ENCODE data around the gene LRP8. TPM values are rescaled to one million over a fixed set of nuclear protein-coding genes. Genes with fewer than 3 reads are reported as not detected.

The LRP8 gene
- total and polyA plus RNA-seq, 2 donors (not counting 1 experiment from before 2014, with no cell fraction given) = 7.8 to 9.4 TPM

- H3K27me3 Mint-ChIP-seq = no peaks in the 10 kb centered on the region
- H3K9me3 ChIP-seq (ENCODE audit: control extremely low read depth in 1 of 3, control insufficient read depth in 2 of 3, insufficient read depth in 1 of 3, low read length in 2 of 3) = peaks cover 0 to 4% (median 0%) of the 10 kb centered on the region in 3 donors
- no peaks in the 10 kb centered on the region for H3K36me3 ChIP-seq (replicated peaks in 1 of 2; ENCODE audit: control extremely low read depth in 1 of 2, control insufficient read depth in 1 of 2, extremely low read depth in 1 of 2, insufficient read depth in 2 of 2, low read length in 1 of 2)
- no peak for DNase-seq
- TF ChIP-seq EZH2 (IDR thresholded peaks at IDR 0.05; ENCODE audit: borderline replicate concordance, insufficient read depth, low read depth, low read length, poor library complexity, severe bottlenecking) (no peak), CTCF (IDR thresholded peaks at IDR 0.05) (no peak)
- H3K4me1 ChIP-seq (ENCODE audit: control insufficient read depth in 2 of 2, insufficient read depth in 2 of 2, low read length in 2 of 2) = no peaks in the 10 kb centered on the region
- H3K27ac ChIP-seq (ENCODE audit: low read length in 2 of 2) = no peak overlapping the region
- no peaks in the 10 kb centered on the region for H3K27me3 ChIP-seq (replicated peaks in 1 of 4; ENCODE audit: control extremely low read depth in 1 of 4, control insufficient read depth in 3 of 4, insufficient read depth in 4 of 4, low read length in 3 of 4)
- H3K4me3 ChIP-seq (ENCODE audit: control extremely low read depth in 1 of 5, extremely low read depth in 1 of 5, insufficient read depth in 1 of 5, low read depth in 2 of 5, low read length in 4 of 5) = no peak overlapping the region
- no peaks in the 10 kb centered on the region for H4K20me1 ChIP-seq (ENCODE audit: control insufficient read depth, insufficient read depth, low read length, poor library complexity, severe bottlenecking)
- no peaks in the 10 kb centered on the region for H3K4me1 Mint-ChIP-seq
- H3K79me2 ChIP-seq (ENCODE audit: control insufficient read depth, insufficient read depth, low read length) = no peaks in the 10 kb centered on the region
- 90% methylated on average over 2 of the region's 8 CpGs for WGBS (ENCODE audit: insufficient coverage)
- POLR2A ChIA-PET = no interaction called here
- no peak overlapping the region for H2AFZ ChIP-seq (ENCODE audit: insufficient read depth, low read depth, low read length, poor library complexity, severe bottlenecking)
- H3K27ac Mint-ChIP-seq = no peak overlapping the region
- CTCF ChIA-PET = no interaction called here
- H3K9me3 Mint-ChIP-seq (ENCODE audit: insufficient read depth) = no peaks in the 10 kb centered on the region
- H3K4me3 Mint-ChIP-seq = no peak overlapping the region
- H3K4me2 ChIP-seq (replicated peaks; ENCODE audit: low read depth, low read length, poor library complexity, severe bottlenecking) = no peak overlapping the region
- ATAC-seq (ENCODE audit: low read depth) = no peak
- intact Hi-C loops (cut with micrococcal nuclease) = no loop called here
- H3K9ac ChIP-seq (ENCODE audit: low read length) = no peak overlapping the region
These were observed 23.2 kb upstream of the LRP8 start for GRCh38 chr1:53350853-53351767.

All from B cell (primary cell).